Endothelial cell of umbilical vein (primary cell): ENCODE results near the gene CIP2A. TPM values are rescaled to one million over a fixed set of nuclear protein-coding genes. Genes with fewer than 3 reads are reported as not detected.

Experiments used
- polyA plus RNA-seq, 4 experiments: library from polyadenylated mRNA; depleted of rRNA in 3 of 4; stranded (reverse) in 3 of 4; unstranded in 1 of 4; fragments of >200 nt; gene quantifications; 2 replicates each; pipeline versions ENCODE4 v1.2.1 to v1.2.3, GENCODE V29; 2011 to 2012; ENCODE audit warnings: missing spikeins in 1 of 4
- small RNA-seq: library from RNA; depleted of rRNA; stranded (forward); fragments of <200 nt; gene quantifications from one replicate; pipeline ENCODE3, GENCODE V24; 2012; ENCODE audit warnings: low replicate concordance, low read depth; ENCODE audit not compliant: insufficient read depth, insufficient read length
- total RNA-seq: library from RNA; stranded (reverse); gene quantifications from 2 replicates; pipeline ENCODE4 v1.2.3, GENCODE V29; 2021

The CIP2A gene
- total and polyA plus RNA-seq, 2 donors (not counting 3 experiments of a cell fraction or from before 2014, with no cell fraction given): 9.4 to 33.7 TPM

Small RNAs within 50 kb of the gene (small RNA-seq; reads per million reads assigned to genes)
- gene RF00156: not detected

Other genes with a start within 250 kb of the CIP2A start
- 0.14 and 0.27 TPM in 2 replicates for gene MYH15, start 78.8 kb downstream of the CIP2A start, total RNA-seq
- not detected in 2 replicates for gene MYH15, start 78.8 kb downstream of the CIP2A start, polyA plus RNA-seq
- 6.5 and 7.1 TPM in 2 replicates for gene DZIP3, start 284 bp upstream of the CIP2A start, total RNA-seq
- 1.6 and 1.9 TPM in 2 replicates for gene DZIP3, start 284 bp upstream of the CIP2A start, polyA plus RNA-seq
- not detected in 2 replicates for gene RETNLB, start 168.0 kb upstream of the CIP2A start, total RNA-seq
- gene RETNLB, start 168.0 kb upstream of the CIP2A start, polyA plus RNA-seq: not detected in 2 replicates
- gene TRAT1, start 233.3 kb upstream of the CIP2A start, total RNA-seq: not detected in 2 replicates
- gene TRAT1, start 233.3 kb upstream of the CIP2A start, polyA plus RNA-seq: not detected in 2 replicates